IMR-90 (cell line): ENCODE measurements around the gene COL17A1.
A peak's percentile ranks its signal among the peaks of the same experiment; 100 is the strongest.

Experiments used
- CTCF ChIP-seq: conservative IDR thresholded peaks from 2 replicates; pipeline ENCODE4 v1.5.1; 2012; ENCODE audit warnings: mild to moderate bottlenecking, low read depth, low read length, improper control_type of control experiment
- MAFK ChIP-seq: IDR thresholded peaks from 2 replicates; pipeline ENCODE4 v1.6.1; 2012; ENCODE audit warnings: low read depth, low read length, improper control_type of control experiment
- POLR2A ChIP-seq: IDR thresholded peaks from 2 replicates; pipeline ENCODE4 v1.6.1; 2012; ENCODE audit warnings: mild to moderate bottlenecking, low read depth, low read length
- SMC3 ChIP-seq: fragments of 150-350 bp; IDR thresholded peaks from 2 replicates; pipeline ENCODE4 v1.6.1; 2016; ENCODE audit warnings: low read depth, mild to moderate bottlenecking, antibody characterized with exemption, low read length, moderate library complexity
- USF2 ChIP-seq: fragments of 150-350 bp; IDR thresholded peaks from 2 replicates; pipeline ENCODE4 v1.6.1; 2017; ENCODE audit warnings: mild to moderate bottlenecking, antibody characterized with exemption, low read length, low read depth

GRCh38 chr10:104045151-104046089 is 40.3 kb downstream of the COL17A1 start:
- TF ChIP-seq MAFK = no peak
- TF ChIP-seq CTCF = peak; percentile 95
- peak; percentile 98 for TF ChIP-seq SMC3
- TF ChIP-seq POLR2A = peak; percentile 49; the same call in 1 of the 2 replicates
- TF ChIP-seq USF2 = no peak
